Erythroblast (primary cell): ENCODE data around the gene PACSIN1.

ENCODE experiments used
- DNase-seq, 2 experiments: peaks; one replicate each; lab custom pipeline; 2025; lab: John Stamatoyannopoulos, UW
- GATA1 ChIP-seq: IDR thresholded peaks from 2 replicates; pipeline ENCODE4 v1.6.1; 2011; ENCODE audit warnings: low read depth, mild to moderate bottlenecking, control low read depth, low read length, moderate library complexity
- POLR2A ChIP-seq: IDR thresholded peaks from 2 replicates; pipeline ENCODE4 v1.6.1; 2011; ENCODE audit warnings: mild to moderate bottlenecking, low read length

Gene PACSIN1

GRCh38 chr6:34518669-34519365, 52.9 kb downstream of the PACSIN1 start:
- TF ChIP-seq POLR2A, result no peak
- TF ChIP-seq GATA1, result no peak
- DNase-seq, result no peak

- DNase-seq, result no peak
- TF ChIP-seq GATA1, result no peak
- TF ChIP-seq POLR2A, result no peak
Observed at GRCh38 chr6:34519971-34520644, 54.2 kb downstream of the PACSIN1 start.

DNA sequence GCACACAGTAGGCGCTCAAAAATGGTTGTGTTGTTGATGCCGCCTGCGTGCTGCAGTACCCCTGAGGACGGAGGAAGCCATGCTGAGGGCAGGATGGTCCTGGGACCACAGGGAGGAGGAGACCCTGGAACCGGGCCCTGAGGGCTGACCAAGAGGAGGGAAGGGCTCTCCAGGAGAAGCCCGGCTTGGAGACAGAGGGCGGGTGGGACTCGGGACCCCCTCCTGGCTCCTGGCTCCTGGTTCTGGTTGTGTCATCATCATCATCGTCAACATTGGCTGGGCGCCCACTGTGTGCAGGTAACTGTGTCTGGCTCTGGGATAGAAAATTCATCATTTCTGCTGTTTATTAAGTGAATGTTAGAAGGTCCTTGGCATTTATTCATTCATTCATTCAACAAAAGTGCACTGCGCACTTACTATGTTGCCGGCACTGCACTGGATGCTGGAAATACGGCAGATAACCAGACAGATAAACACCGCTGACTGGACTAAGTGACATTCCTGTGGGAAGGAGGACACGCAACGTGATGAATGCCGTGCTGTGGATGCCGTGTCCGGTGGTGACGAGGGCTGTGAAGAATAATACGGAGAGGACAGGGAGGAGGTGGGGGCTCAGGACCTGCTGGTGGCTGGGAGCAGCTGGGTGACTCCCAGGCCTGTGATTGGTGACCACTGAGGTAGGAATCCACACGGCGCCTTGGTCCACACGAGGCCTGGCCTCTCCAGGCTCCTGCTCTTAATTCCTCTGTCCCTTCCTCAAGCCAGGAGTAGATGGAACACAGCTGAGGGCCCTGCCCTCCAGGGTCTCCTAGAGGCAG, 55.0 kb downstream of the PACSIN1 start:
- DNase-seq, result no peak

DNA sequence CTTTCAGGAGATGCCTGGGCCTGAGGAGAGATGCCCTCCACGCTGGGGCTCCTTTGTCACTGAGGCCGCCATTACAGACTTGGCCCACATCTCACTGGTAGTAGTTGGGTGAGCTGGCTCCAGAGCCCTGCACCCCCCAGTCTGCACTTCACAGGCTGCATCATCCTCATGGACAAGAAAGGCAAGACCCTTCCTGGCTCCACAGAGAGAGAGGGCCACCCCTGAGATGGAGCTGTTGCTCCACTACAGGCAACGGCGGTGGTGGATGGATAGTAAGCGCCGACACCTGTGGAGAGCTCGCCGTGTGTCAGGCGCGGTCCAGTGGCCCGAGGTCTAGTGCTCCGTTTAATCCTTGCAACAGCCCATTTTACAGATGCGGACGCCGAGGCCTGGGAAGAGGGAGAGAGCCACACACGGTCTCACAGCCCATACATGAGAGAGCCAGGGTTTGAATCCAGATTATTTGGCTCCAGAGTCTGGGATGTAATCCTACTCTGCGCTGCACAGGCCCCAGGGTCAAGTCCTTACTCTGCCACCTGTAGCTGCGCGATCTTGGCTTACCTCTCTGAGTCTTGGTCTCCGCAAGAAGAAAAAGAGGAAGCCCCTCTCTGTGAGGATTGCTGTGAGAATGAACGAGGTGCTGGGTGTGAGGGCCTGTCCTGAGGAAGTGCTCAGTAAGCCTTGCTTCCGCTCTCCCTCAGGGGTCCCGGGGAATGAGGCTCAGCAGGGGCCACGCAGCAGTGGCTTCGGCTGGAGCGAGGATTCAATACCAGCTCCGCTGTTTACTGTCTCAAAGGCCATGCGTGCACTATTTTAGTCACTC, 55.8 kb downstream of the PACSIN1 start:
- TF ChIP-seq POLR2A, result no peak
- TF ChIP-seq GATA1, result no peak
- no peak for DNase-seq

More for the DNA sequence above, 55.0 kb downstream of the PACSIN1 start:
- no peak for TF ChIP-seq POLR2A
- TF ChIP-seq GATA1, result no peak

DNA sequence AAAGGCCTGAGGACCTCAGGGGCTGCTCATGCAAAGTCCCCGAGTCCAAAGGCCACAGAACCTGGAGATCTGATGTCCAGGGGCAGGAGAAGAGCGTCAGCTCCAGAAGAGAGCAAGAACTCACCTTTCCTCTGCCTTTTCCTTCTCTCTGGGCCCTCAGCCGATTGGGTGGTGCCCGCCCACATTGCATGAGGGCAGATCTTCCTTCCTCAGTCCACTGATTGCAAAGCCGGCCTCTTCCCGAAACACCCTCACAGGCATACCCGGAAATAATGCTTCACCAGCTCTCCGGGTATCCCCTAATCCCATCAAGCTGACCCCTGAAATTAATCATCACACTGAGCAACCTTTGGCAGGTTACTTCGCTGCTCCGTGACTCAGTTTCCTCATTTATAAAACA, 56.9 kb downstream of the PACSIN1 start:
- TF ChIP-seq POLR2A (no peak), GATA1 (no peak)

DNA sequence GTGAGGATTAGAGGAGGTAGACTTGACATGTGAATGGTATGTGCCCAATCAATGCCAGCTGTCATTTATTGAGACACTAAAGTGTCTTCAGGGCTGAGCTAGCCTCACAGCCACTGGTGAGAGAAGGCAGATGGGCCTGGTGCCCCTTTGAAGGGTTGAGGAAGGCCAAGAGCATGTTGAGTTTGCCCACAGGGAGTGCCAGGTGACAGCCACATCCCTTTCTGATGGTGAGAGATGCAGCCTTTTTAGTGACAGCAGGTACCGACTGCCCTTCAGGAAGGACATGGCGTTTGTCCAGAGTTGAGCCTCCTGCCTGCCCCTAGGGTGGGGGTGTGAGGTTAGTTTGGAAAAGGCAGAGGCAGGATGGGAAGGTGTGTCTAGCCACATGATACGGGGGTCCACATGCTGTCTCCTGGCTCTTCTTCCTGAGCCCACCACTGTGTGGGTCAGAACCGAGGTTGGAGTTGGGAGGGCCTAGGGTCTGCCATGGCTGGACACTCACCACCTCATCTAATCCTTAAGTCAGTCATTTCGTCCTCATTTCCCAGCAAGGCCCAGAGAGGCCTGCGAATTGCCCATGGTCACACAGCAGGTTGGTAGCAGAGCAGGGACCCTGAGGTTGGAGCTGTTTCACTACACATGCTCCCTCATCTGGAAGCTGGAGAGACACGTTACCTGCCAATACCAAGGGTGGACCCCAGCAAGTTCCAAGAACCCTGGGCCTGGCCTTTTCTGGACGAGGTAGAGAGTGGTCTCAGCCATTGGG, 57.7 kb downstream of the PACSIN1 start:
- TF ChIP-seq POLR2A, result no peak
- no peak for TF ChIP-seq GATA1
- DNase-seq, result no peak

More for the DNA sequence above, 56.9 kb downstream of the PACSIN1 start:
- no peak for DNase-seq

DNA sequence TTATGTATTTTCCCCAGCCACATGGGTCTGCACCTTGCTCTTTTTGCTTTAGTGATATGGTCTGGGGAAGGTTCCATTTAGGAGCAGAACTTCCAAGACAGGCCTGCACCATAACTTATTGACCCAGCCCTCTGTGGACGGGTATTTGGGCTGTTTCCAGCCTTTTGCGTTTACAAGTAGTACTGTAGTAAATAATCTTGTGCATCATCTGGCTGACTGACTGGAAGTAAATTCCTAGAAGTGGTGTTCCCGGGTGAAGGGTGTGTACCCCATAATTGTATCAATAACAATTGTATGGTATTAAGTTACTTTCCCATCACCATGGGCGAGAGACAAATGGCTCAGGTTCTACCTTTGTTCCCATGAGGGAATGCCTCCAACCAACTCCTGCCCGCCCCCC, 58.6 kb downstream of the PACSIN1 start:
- peak in 1 of 2 experiments; percentile 22 for DNase-seq
- no peak for TF ChIP-seq GATA1
- no peak for TF ChIP-seq POLR2A

DNA sequence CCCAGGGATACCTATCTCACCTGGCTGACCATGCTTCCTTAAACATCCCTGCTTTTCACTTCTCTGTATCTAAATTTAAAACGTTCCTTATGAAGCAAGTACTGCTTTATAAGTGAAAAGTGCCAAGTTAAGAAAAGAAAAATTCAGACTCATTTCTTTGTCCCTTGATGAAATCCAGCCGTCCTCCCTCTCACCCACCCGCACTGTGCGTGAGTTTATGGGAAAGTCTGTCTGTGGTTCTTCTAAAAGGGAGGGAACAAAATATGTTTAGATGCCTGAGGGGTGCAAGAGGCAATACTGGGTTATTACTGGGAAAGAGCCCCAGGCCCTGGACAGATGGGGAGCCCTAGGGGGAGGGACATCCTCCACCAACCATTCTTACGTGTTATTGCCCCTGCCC, 59.1 kb downstream of the PACSIN1 start:
- TF ChIP-seq POLR2A (no peak), GATA1 (no peak)
- DNase-seq, result no peak

GRCh38 chr6:34525431-34526175, 59.7 kb downstream of the PACSIN1 start:
- TF ChIP-seq GATA1 (no peak), POLR2A (no peak)
- DNase-seq, result no peak

DNA sequence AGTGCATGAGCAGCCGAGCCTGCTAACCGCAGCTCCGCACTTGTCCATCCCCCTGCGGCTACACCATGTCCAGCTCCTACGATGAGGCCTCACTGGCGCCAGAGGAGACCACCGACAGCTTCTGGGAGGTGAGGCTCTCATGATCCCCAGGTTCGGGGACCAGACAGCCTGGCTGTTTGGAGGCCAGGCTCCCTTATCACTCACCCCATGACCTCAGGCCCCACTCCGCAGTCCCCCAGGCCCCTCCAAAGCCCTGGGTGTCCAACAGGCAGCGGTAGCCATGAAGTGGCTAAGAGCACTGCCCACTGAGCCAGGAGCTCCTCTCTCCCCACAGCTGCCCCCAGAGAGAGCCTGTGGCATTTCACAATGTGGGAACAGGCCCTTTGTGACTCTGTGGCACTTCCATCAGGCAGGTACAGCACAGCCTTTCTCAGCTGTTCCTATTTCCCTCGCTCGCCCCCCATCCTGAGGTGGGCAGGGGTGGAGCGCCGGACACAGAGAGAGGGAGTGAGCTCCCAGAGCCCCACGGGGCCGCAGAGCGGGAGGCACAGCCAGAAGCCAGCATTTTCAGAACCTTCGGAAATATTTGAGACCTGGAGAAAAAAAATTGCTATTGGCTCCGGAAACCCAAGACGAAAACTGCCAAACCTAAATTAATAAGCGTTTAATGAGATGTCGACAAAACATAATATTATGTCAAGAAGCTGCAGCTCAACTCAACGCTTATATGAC, 60.5 kb downstream of the PACSIN1 start:
- TF ChIP-seq POLR2A (no peak), GATA1 (no peak)
- DNase-seq, result no peak

- DNase-seq, result peak; percentile 97 to 99
- no peak for TF ChIP-seq POLR2A
- no peak for TF ChIP-seq GATA1
Observed at GRCh38 chr6:34526992-34527728, 61.3 kb downstream of the PACSIN1 start.
